HepG2 (cell line): ENCODE data around the gene LLGL2. TPM values are rescaled to one million over a fixed set of nuclear protein-coding genes. Genes with fewer than 3 reads are reported as not detected.

Source experiments
- AGO2 ChIP-seq: fragments of 200-400 bp; formaldehyde crosslinking; optimal IDR thresholded peaks from 2 replicates; pipeline ENCODE3; 2017; ENCODE audit warnings: mild to moderate bottlenecking, low read depth, low read length, moderate library complexity
- ARID4A ChIP-seq: sonication (generic); formaldehyde crosslinking; IDR thresholded peaks from 2 replicates; pipeline ENCODE4 v1.5.0; 2020; ENCODE audit warnings: mild to moderate bottlenecking, missing genetic modification reagents, borderline replicate concordance
- PBX3 ChIP-seq: sonication (generic); formaldehyde crosslinking; IDR thresholded peaks from 2 replicates; pipeline ENCODE4 v1.8.1; 2023; ENCODE audit warnings: missing genetic modification reagents, inconsistent platforms, borderline replicate concordance
- RNF219 ChIP-seq: sonication (generic); formaldehyde crosslinking; IDR thresholded peaks from 2 replicates; pipeline ENCODE4 v1.5.0; 2020; ENCODE audit warnings: mild to moderate bottlenecking, missing genetic modification reagents
- SAFB2 ChIP-seq: sonication (generic); formaldehyde crosslinking; IDR thresholded peaks from 2 replicates; pipeline ENCODE4 v1.5.1; 2020; ENCODE audit warnings: missing genetic modification reagents, low read depth, mild to moderate bottlenecking, borderline replicate concordance
- TBX2 ChIP-seq: sonication (generic); formaldehyde crosslinking; IDR thresholded peaks from 2 replicates; pipeline ENCODE4 v1.5.0; 2020; ENCODE audit warnings: missing genetic modification reagents, mild to moderate bottlenecking, borderline replicate concordance
- TSC22D2 ChIP-seq: sonication (generic); formaldehyde crosslinking; IDR thresholded peaks from 2 replicates; pipeline ENCODE4 v1.5.1; 2020; ENCODE audit warnings: missing genetic modification reagents, mild to moderate bottlenecking, borderline replicate concordance
- ZKSCAN5 ChIP-seq: sonication (generic); formaldehyde crosslinking; IDR thresholded peaks from 2 replicates; pipeline ENCODE4 v1.5.1; 2020; ENCODE audit warnings: mild to moderate bottlenecking, missing genetic modification reagents
- ZNF280D ChIP-seq: sonication (generic); formaldehyde crosslinking; IDR thresholded peaks from 2 replicates; pipeline ENCODE4 v1.5.1; 2020; ENCODE audit warnings: mild to moderate bottlenecking, missing genetic modification reagents
- ZNF562 ChIP-seq: sonication (generic); formaldehyde crosslinking; IDR thresholded peaks from 2 replicates; pipeline ENCODE4 v1.8.0; 2022; ENCODE audit warnings: missing genetic modification reagents, borderline replicate concordance
- ZNF761 ChIP-seq: sonication (generic); formaldehyde crosslinking; conservative IDR thresholded peaks from 2 replicates; pipeline ENCODE4 v1.4.0; 2020; ENCODE audit warnings: mild to moderate bottlenecking, missing genetic modification reagents
- ZXDC ChIP-seq: sonication (generic); formaldehyde crosslinking; IDR thresholded peaks from 2 replicates; pipeline ENCODE4 v1.5.0; 2020; ENCODE audit warnings: mild to moderate bottlenecking, missing genetic modification reagents
- polyA plus RNA-seq, 8 experiments: library from polyadenylated mRNA; depleted of rRNA in 3 of 8; stranded (reverse) in 7 of 8; unstranded in 1 of 8; fragments of >200 nt; fragmentation: Illumina TruSeq in 4 of 8; extraction: Trizol in 4 of 8; gene quantifications; 2 replicates each; pipeline versions ENCODE4 v1.2.1 to v1.2.3, GENCODE V29; 2011 to 2016; ENCODE audit warnings: low read depth in 4 of 8, missing spikeins in 1 of 8, mixed read lengths in 1 of 8; ENCODE audit not compliant: insufficient read depth in 1 of 8
- total RNA-seq, 5 experiments: library from RNA; depleted of rRNA; stranded (reverse); fragments of >200 nt; fragmentation: Illumina TruSeq; extraction: Trizol; gene quantifications; 2 replicates each; pipeline ENCODE4 v1.2.3, GENCODE V29; 2016; ENCODE audit warnings: low read depth in 1 of 5

LLGL2 gene
- total and polyA plus RNA-seq, 2 of the 13 experiments (the other 11 are each of a cell fraction or from before 2014, with no cell fraction given), result 83.0 to 86.7 TPM

- TF ChIP-seq ZNF280D (CRISPR knock-in tag) (no peak), ARID4A (CRISPR knock-in tag) (no peak), SAFB2 (CRISPR knock-in tag) (0 out of 2 replicates have a peak, but pooled peaks have one; percentile 29), PBX3 (CRISPR knock-in tag) (no peak), ZXDC (CRISPR knock-in tag) (no peak), ZNF761 (CRISPR knock-in tag) (no peak), TSC22D2 (CRISPR knock-in tag) (no peak), ZNF562 (no peak), ZKSCAN5 (CRISPR knock-in tag) (no peak), TBX2 (CRISPR knock-in tag) (no peak), RNF219 (CRISPR knock-in tag) (no peak), AGO2 (peak; percentile 69)
Observed at GRCh38 chr17:75572713-75573539, 47.4 kb downstream of the LLGL2 start (continued).
